Mammary epithelial cell (primary cell): ENCODE measurements around the gene NTN5.

Source experiments
- EZH2 ChIP-seq: IDR thresholded peaks from 2 replicates; pipeline ENCODE4 v1.6.1; 2012; ENCODE audit warnings: low read length, inconsistent platforms, borderline replicate concordance
- TF ChIP-seq, protein P1 (sequence below), 2 donors: IDR thresholded peaks in 1 of 2; conservative IDR thresholded peaks in 1 of 2; 2 replicates each; pipeline ENCODE4 v1.5.1; 2011 to 2012; ENCODE audit warnings: inconsistent platforms in 2 of 2, low read length in 2 of 2, mild to moderate bottlenecking in 2 of 2, control low read depth in 1 of 2, low read depth in 1 of 2; ENCODE audit not compliant: insufficient read depth in 1 of 2; ENCODE audit errors: extremely low read depth in 1 of 2

GRCh38 chr19:48658483-48658882 is 14.3 kb downstream of the NTN5 start:
- TF ChIP-seq, protein P1, sequence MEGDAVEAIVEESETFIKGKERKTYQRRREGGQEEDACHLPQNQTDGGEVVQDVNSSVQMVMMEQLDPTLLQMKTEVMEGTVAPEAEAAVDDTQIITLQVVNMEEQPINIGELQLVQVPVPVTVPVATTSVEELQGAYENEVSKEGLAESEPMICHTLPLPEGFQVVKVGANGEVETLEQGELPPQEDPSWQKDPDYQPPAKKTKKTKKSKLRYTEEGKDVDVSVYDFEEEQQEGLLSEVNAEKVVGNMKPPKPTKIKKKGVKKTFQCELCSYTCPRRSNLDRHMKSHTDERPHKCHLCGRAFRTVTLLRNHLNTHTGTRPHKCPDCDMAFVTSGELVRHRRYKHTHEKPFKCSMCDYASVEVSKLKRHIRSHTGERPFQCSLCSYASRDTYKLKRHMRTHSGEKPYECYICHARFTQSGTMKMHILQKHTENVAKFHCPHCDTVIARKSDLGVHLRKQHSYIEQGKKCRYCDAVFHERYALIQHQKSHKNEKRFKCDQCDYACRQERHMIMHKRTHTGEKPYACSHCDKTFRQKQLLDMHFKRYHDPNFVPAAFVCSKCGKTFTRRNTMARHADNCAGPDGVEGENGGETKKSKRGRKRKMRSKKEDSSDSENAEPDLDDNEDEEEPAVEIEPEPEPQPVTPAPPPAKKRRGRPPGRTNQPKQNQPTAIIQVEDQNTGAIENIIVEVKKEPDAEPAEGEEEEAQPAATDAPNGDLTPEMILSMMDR (conservative IDR thresholded peaks at IDR 0.05 in 1 of 2, IDR thresholded peaks at IDR 0.05 in 1 of 2; ENCODE audit: extremely low read depth in 1 of 2, insufficient read depth in 1 of 2, low read depth in 1 of 2, low read length in 2 of 2), result no peak
- TF ChIP-seq EZH2, result no peak
